ENCODE data around the gene RAB17. TPM values are rescaled to one million over a fixed set of nuclear protein-coding genes. Genes with fewer than 3 reads are reported as not detected.
A peak's percentile ranks its signal among the peaks of the same experiment; 100 is the strongest.

Gene RAB17
- total RNA-seq, 1 donor, result 0.36 TPM

DNA sequence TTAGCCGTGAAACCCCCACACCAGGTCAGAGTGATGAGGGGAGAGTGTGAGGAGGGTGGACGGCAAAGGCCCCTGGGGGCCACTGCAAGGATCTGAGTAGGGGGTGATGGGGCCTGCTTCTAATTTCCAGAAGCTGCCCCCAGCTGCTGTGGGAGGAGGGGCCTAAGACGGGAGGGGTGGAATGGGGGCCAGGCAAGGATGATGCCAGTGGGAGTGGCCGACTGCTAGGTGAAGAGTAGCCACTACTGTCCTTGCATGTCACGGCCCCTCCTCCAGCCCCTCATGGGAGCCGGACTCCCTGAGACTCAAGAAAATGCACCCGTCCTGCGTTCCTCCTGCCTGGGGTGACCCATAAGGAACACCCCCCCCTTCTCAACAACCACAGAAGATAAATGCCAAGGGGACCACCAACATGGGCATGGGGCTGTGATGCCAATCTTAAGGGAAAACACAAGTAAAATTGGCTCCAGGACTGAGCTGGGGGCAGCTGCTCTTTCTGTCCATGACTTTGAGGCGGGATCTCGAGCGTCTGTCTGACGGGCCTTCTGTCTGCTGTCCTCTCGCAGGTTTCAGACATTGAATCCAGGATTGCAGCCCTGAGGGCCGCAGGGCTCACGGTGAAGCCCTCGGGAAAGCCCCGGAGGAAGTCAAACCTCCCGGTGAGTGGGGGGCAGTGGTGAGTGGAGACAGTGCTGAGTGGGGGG is 48.4 kb downstream of the RAB17 start:
- H3K79me2 ChIP-seq (ENCODE audit: insufficient read depth, low read length), result no peaks in the 10 kb centered on the region
- no peaks in the 10 kb centered on the region for H4K20me1 ChIP-seq (ENCODE audit: insufficient read depth, low read length)
- no peaks in the 10 kb centered on the region for H3K9me3 ChIP-seq (ENCODE audit: low read depth, low read length)
- peaks cover 3% of the 10 kb centered on the region for H3K4me1 ChIP-seq (ENCODE audit: insufficient read depth, low read length)
- TF ChIP-seq, protein P1, sequence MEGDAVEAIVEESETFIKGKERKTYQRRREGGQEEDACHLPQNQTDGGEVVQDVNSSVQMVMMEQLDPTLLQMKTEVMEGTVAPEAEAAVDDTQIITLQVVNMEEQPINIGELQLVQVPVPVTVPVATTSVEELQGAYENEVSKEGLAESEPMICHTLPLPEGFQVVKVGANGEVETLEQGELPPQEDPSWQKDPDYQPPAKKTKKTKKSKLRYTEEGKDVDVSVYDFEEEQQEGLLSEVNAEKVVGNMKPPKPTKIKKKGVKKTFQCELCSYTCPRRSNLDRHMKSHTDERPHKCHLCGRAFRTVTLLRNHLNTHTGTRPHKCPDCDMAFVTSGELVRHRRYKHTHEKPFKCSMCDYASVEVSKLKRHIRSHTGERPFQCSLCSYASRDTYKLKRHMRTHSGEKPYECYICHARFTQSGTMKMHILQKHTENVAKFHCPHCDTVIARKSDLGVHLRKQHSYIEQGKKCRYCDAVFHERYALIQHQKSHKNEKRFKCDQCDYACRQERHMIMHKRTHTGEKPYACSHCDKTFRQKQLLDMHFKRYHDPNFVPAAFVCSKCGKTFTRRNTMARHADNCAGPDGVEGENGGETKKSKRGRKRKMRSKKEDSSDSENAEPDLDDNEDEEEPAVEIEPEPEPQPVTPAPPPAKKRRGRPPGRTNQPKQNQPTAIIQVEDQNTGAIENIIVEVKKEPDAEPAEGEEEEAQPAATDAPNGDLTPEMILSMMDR (IDR thresholded peaks at IDR 0.05; ENCODE audit: extremely low read depth, low read depth, low read length), result no peak
- no peak overlapping the region for H3K27ac ChIP-seq (ENCODE audit: low read depth, low read length)
- H3K4me2 ChIP-seq (ENCODE audit: insufficient read depth, low read length), result no peak overlapping the region
- peaks cover 26% of the 10 kb centered on the region for H3K36me3 ChIP-seq (ENCODE audit: insufficient read depth, low read length)
- no peak overlapping the region for H3K4me3 ChIP-seq (ENCODE audit: insufficient read depth, low read length)
- no peak overlapping the region for H2AFZ ChIP-seq (ENCODE audit: low read length)
- peak; percentile 79 for DNase-seq (ENCODE audit: insufficient read length, low spot score, missing footprints)
- no peaks in the 10 kb centered on the region for H3K27me3 ChIP-seq (ENCODE audit: insufficient read depth, low read length)

DNA sequence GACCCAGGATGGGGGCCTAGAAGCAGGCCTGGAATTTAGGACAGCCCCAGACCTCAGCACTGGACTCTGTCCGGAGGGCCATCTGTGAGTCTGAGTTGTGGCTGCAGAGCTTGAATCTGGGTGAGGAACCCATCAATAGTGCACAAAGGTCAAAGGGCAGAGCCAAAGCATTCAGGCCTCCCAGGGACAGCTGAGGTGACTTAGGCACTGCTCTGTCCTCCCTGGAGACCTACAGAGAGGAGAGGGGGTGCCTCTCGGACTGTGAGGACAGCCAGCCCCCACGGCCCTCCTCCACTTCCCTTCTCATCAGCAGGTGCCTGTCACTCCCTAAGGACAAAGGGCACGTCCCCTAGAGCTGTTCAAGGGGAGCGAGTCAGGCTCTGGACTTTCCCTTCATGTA is 49.3 kb downstream of the RAB17 start:
- Histone ChIP-seq H3K79me2 (ENCODE audit: insufficient read depth, low read length) (no peaks in the 10 kb centered on the region), H3K27ac (ENCODE audit: low read depth, low read length) (no peak overlapping the region), H3K36me3 (ENCODE audit: insufficient read depth, low read length) (peaks cover 20% of the 10 kb centered on the region), H3K4me3 (ENCODE audit: insufficient read depth, low read length) (no peak overlapping the region), H3K4me2 (ENCODE audit: insufficient read depth, low read length) (no peak overlapping the region), H2AFZ (ENCODE audit: low read length) (no peak overlapping the region), H4K20me1 (ENCODE audit: insufficient read depth, low read length) (no peaks in the 10 kb centered on the region), H3K9me3 (ENCODE audit: low read depth, low read length) (no peaks in the 10 kb centered on the region), H3K4me1 (ENCODE audit: insufficient read depth, low read length) (peaks cover 3% of the 10 kb centered on the region), H3K27me3 (ENCODE audit: insufficient read depth, low read length) (no peaks in the 10 kb centered on the region)
- TF ChIP-seq, protein P1 (IDR thresholded peaks at IDR 0.05; ENCODE audit: extremely low read depth, low read depth, low read length), result no peak
- no peak for DNase-seq (ENCODE audit: insufficient read length, low spot score, missing footprints)

DNA sequence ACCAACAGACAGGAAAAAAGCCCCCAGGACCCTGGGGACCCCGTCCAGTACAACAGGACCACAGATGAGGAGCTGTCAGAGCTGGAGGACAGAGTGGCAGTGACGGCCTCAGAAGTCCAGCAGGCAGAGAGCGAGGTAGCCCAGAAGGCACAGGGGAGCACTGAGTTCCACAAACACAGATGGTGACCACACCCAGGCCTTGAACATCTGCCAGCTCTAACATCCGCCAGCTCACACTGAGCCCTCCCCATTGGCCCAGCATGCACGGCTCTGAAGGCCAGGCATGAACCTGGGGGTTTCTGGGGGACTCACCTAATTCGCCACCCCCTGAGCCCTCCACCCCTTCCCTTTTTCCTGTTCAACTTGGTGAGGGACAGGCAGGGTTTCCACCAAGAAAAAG is 49.7 kb downstream of the RAB17 start:
- H3K4me1 ChIP-seq (ENCODE audit: insufficient read depth, low read length), result peaks cover 3% of the 10 kb centered on the region
- DNase-seq (ENCODE audit: insufficient read length, low spot score, missing footprints), result peak; percentile 94
- peaks cover 16% of the 10 kb centered on the region for H3K36me3 ChIP-seq (ENCODE audit: insufficient read depth, low read length)
- H4K20me1 ChIP-seq (ENCODE audit: insufficient read depth, low read length), result no peaks in the 10 kb centered on the region
- TF ChIP-seq, protein P1 (IDR thresholded peaks at IDR 0.05; ENCODE audit: extremely low read depth, low read depth, low read length), result no peak
- H3K79me2 ChIP-seq (ENCODE audit: insufficient read depth, low read length), result no peaks in the 10 kb centered on the region
- H3K4me2 ChIP-seq (ENCODE audit: insufficient read depth, low read length), result no peak overlapping the region
- H3K9me3 ChIP-seq (ENCODE audit: low read depth, low read length), result no peaks in the 10 kb centered on the region
- H3K27me3 ChIP-seq (ENCODE audit: insufficient read depth, low read length), result no peaks in the 10 kb centered on the region
- no peak overlapping the region for H2AFZ ChIP-seq (ENCODE audit: low read length)
- H3K4me3 ChIP-seq (ENCODE audit: insufficient read depth, low read length), result no peak overlapping the region
- H3K27ac ChIP-seq (ENCODE audit: low read depth, low read length), result no peak overlapping the region

DNA sequence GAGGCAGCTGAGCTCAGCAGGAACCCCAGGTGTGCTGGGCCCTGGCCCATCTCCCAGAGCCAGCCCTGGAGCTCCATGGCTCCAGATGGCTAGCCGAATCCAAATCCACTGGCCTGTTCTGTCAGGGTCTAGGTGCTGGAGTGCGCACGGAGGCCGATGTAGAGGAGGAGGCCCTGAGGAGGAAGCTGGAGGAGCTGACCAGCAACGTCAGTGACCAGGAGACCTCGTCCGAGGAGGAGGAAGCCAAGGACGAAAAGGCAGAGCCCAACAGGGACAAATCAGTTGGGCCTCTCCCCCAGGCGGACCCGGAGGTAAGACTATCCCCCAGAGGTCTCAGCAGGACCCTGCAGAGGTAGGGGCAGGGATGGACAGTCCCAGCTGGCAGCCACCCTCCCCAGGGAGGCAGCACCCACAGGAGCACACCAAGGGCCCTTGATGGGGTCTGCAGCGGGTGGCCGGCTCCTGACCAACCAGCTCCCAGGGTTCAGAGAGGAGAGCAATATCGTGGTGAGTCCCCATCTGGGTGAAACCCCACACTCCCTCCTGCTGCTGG is 50.2 kb downstream of the RAB17 start:
- Histone ChIP-seq H3K27ac (ENCODE audit: low read depth, low read length) (no peak overlapping the region), H2AFZ (ENCODE audit: low read length) (no peak overlapping the region), H3K4me2 (ENCODE audit: insufficient read depth, low read length) (no peak overlapping the region), H3K4me3 (ENCODE audit: insufficient read depth, low read length) (no peak overlapping the region), H3K9me3 (ENCODE audit: low read depth, low read length) (no peaks in the 10 kb centered on the region), H4K20me1 (ENCODE audit: insufficient read depth, low read length) (no peaks in the 10 kb centered on the region), H3K36me3 (ENCODE audit: insufficient read depth, low read length) (peaks cover 16% of the 10 kb centered on the region), H3K79me2 (ENCODE audit: insufficient read depth, low read length) (no peaks in the 10 kb centered on the region), H3K27me3 (ENCODE audit: insufficient read depth, low read length) (no peaks in the 10 kb centered on the region), H3K4me1 (ENCODE audit: insufficient read depth, low read length) (peaks cover 3% of the 10 kb centered on the region)
- peak; percentile 42 for DNase-seq (ENCODE audit: insufficient read length, low spot score, missing footprints)
- TF ChIP-seq, protein P1 (IDR thresholded peaks at IDR 0.05; ENCODE audit: extremely low read depth, low read depth, low read length), result no peak
